ENCODE measurements around the gene ADAMTS9. TPM values are rescaled to one million over a fixed set of nuclear protein-coding genes. Genes with fewer than 3 reads are reported as not detected.

The ADAMTS9 gene
- total RNA-seq: 100 to 1,000 TPM in 1 of 3 donors, 10 to 100 TPM in 2; 19.4 to 240 (median 50.6) TPM

- no peaks in the 10 kb centered on the region for H3K9me3 ChIP-seq
- no peaks in the 10 kb centered on the region for H3K4me1 ChIP-seq
- intact Hi-C loops (cut with DNase I; ENCODE audit: low total_unique reads): no loop called here
- peak within 1 kb of the TSS; percentile 96 for H3K27ac ChIP-seq
- TF ChIP-seq POLR2A (IDR thresholded peaks at IDR 0.05) (no peak), CTCF (IDR thresholded peaks at IDR 0.05) (no peak), POLR2AphosphoS5 (IDR thresholded peaks at IDR 0.05) (peak in 1 of 3 donors; percentile 23)
- H3K36me3 ChIP-seq: no peaks in the 10 kb centered on the region
- H3K27me3 ChIP-seq: no peaks in the 10 kb centered on the region
- peak within 1 kb of the TSS; percentile 60 to 81 (median 75) for H3K4me3 ChIP-seq
- DNase-seq (ENCODE audit: low spot score in 2 of 2): peak; percentile 51 to 53
These were observed at the start of gene ADAMTS9 for GRCh38 chr3:64687781-64688604. ADAMTS9 (minus strand) TSS chr3:64688000; CDS start chr3:64687657, 343 bp downstream.

GRCh38 chr3:64732576-64732975, 44.8 kb upstream of the ADAMTS9 start:
- no peak for DNase-seq (ENCODE audit: low spot score in 2 of 2)
- H3K36me3 ChIP-seq: no peaks in the 10 kb centered on the region
- no peaks in the 10 kb centered on the region for H3K4me1 ChIP-seq
- intact Hi-C loops (cut with DNase I; ENCODE audit: low total_unique reads): no loop called here
- H3K27ac ChIP-seq: peak overlapping the region in 1 of 2 donors; percentile 38
- TF ChIP-seq CTCF (IDR thresholded peaks at IDR 0.05): no peak
- no peak for TF ChIP-seq POLR2AphosphoS5 (IDR thresholded peaks at IDR 0.05)
- no peak for TF ChIP-seq POLR2A (IDR thresholded peaks at IDR 0.05)
- H3K27me3 ChIP-seq: no peaks in the 10 kb centered on the region
- no peak overlapping the region for H3K4me3 ChIP-seq
- H3K9me3 ChIP-seq: no peaks in the 10 kb centered on the region

GRCh38 chr3:64730681-64731080, 42.9 kb upstream of the ADAMTS9 start:
- Histone ChIP-seq H3K36me3 (no peaks in the 10 kb centered on the region), H3K27me3 (no peaks in the 10 kb centered on the region), H3K9me3 (no peaks in the 10 kb centered on the region), H3K4me3 (no peak overlapping the region), H3K4me1 (no peaks in the 10 kb centered on the region), H3K27ac (no peak overlapping the region)
- no peak for TF ChIP-seq POLR2A (IDR thresholded peaks at IDR 0.05)
- no peak for TF ChIP-seq POLR2AphosphoS5 (IDR thresholded peaks at IDR 0.05)
- TF ChIP-seq CTCF (IDR thresholded peaks at IDR 0.05): no peak
- intact Hi-C loops (cut with DNase I; ENCODE audit: low total_unique reads): no loop called here
- DNase-seq (ENCODE audit: low spot score in 2 of 2): no peak

GRCh38 chr3:64728994-64729393, 41.2 kb upstream of the ADAMTS9 start:
- Histone ChIP-seq H3K27ac (no peak overlapping the region), H3K27me3 (no peaks in the 10 kb centered on the region), H3K9me3 (no peaks in the 10 kb centered on the region), H3K4me3 (no peak overlapping the region), H3K36me3 (no peaks in the 10 kb centered on the region), H3K4me1 (no peaks in the 10 kb centered on the region)
- intact Hi-C loops (cut with DNase I; ENCODE audit: low total_unique reads): no loop called here
- no peak for DNase-seq (ENCODE audit: low spot score in 2 of 2)
- no peak for TF ChIP-seq POLR2AphosphoS5 (IDR thresholded peaks at IDR 0.05)
- TF ChIP-seq POLR2A (IDR thresholded peaks at IDR 0.05): no peak
- no peak for TF ChIP-seq CTCF (IDR thresholded peaks at IDR 0.05)

GRCh38 chr3:64728428-64728827, 40.6 kb upstream of the ADAMTS9 start:
- DNase-seq (ENCODE audit: low spot score in 2 of 2): no peak
- no peaks in the 10 kb centered on the region for H3K27me3 ChIP-seq
- no peaks in the 10 kb centered on the region for H3K36me3 ChIP-seq
- H3K9me3 ChIP-seq: no peaks in the 10 kb centered on the region
- H3K4me3 ChIP-seq: no peak overlapping the region
- TF ChIP-seq POLR2AphosphoS5 (IDR thresholded peaks at IDR 0.05) (no peak), POLR2A (IDR thresholded peaks at IDR 0.05) (no peak), CTCF (IDR thresholded peaks at IDR 0.05) (no peak)
- no peak overlapping the region for H3K27ac ChIP-seq
- H3K4me1 ChIP-seq: no peaks in the 10 kb centered on the region
- intact Hi-C loops (cut with DNase I; ENCODE audit: low total_unique reads): no loop called here
